H1 (cell line): ENCODE results near the gene KCNA5. TPM values are rescaled to one million over a fixed set of nuclear protein-coding genes. Genes with fewer than 3 reads are reported as not detected.

Source experiments
- CTCF ChIA-PET: fragments of 300-600 bp; sonication (Branson Sonifier 250); formaldehyde crosslinking; loops from one replicate; lab custom pipeline; 2021; ENCODE audit not compliant: partially characterized antibody; lab: Charles Lee
- POLR2A ChIA-PET: fragments of 300-600 bp; sonication (Branson Sonifier 250); formaldehyde crosslinking; loops from one replicate; lab custom pipeline; 2021; ENCODE audit warnings: inconsistent platforms; ENCODE audit not compliant: partially characterized antibody; lab: Charles Lee
- DNase-seq, 2 experiments: peaks; one replicate each; pipeline versions ENCODE4 v3.0.0 to v3.0.0-alpha.2; 2010 to 2022; ENCODE audit warnings: low spot score in 2 of 2, low read depth in 1 of 2, mixed read lengths in 1 of 2
- FAIRE-seq: peaks from 2 replicates; lab custom pipeline; 2011; peaks lifted over from hg19 to GRCh38; lab: Jason Lieb, UNC
- H2AFZ ChIP-seq: 2 replicates; pipeline ENCODE4 v1.8.1; 2012; ENCODE audit warnings: low read length, inconsistent platforms
- H2AK5ac ChIP-seq: 2 replicates; pipeline ENCODE4 v1.6.1; 2013; ENCODE audit warnings: low read depth, low read length
- H2BK120ac ChIP-seq: replicated peaks from 2 replicates; pipeline ENCODE3; 2013; ENCODE audit warnings: low read depth, low read length, inconsistent platforms
- H2BK12ac ChIP-seq: 2 replicates; pipeline ENCODE4 v1.6.1; 2013; ENCODE audit warnings: low read depth, low read length
- H2BK15ac ChIP-seq: 2 replicates; pipeline ENCODE4 v1.6.1; 2013; ENCODE audit warnings: low read length
- H2BK20ac ChIP-seq: 2 replicates; pipeline ENCODE4 v1.6.1; 2013; ENCODE audit warnings: low read length
- H2BK5ac ChIP-seq: 2 replicates; pipeline ENCODE4 v1.6.1; 2013; ENCODE audit warnings: low read depth, low read length
- H3K14ac ChIP-seq: 2 replicates; pipeline ENCODE4 v1.6.1; 2013; ENCODE audit warnings: inconsistent platforms; ENCODE audit not compliant: insufficient read length
- H3K18ac ChIP-seq: 2 replicates; pipeline ENCODE4 v1.6.1; 2013; ENCODE audit warnings: low read length; ENCODE audit errors: extremely low read depth
- H3K23ac ChIP-seq: 2 replicates; pipeline ENCODE4 v1.6.1; 2013; ENCODE audit warnings: inconsistent platforms; ENCODE audit not compliant: insufficient read length
- H3K23me2 ChIP-seq: 2 replicates; pipeline ENCODE4 v1.6.1; 2013; ENCODE audit warnings: low read depth, low read length
- H3K27ac ChIP-seq: 2 replicates; pipeline ENCODE4 v1.6.1; 2011; ENCODE audit warnings: low read depth, low read length, inconsistent platforms
- H3K27me3 ChIP-seq, 4 experiments: replicated peaks in 1 of 4; 1 replicate in 1 of 4; 2 replicates in 3 of 4; pipeline versions ENCODE4 v1.6.1 to v1.8.1; 2011 to 2013; ENCODE audit warnings: low read length in 3 of 4, mild to moderate bottlenecking in 3 of 4, inconsistent platforms in 2 of 4, mixed read lengths in 2 of 4, moderate library complexity in 1 of 4; ENCODE audit not compliant: control insufficient read depth in 3 of 4, insufficient read depth in 3 of 4; ENCODE audit errors: extremely low read depth in 1 of 4
- H3K36me3 ChIP-seq, 4 experiments: 2 replicates each; pipeline versions ENCODE4 v1.6.1 to v1.8.1; 2011 to 2013; ENCODE audit warnings: mild to moderate bottlenecking in 4 of 4, low read length in 3 of 4, moderate library complexity in 2 of 4, control low read depth in 1 of 4, inconsistent platforms in 1 of 4; ENCODE audit not compliant: insufficient read depth in 4 of 4, control insufficient read depth in 2 of 4
- H3K4ac ChIP-seq: replicated peaks from 2 replicates; pipeline ENCODE3; 2013; ENCODE audit warnings: low read length, low read depth, mixed read lengths, inconsistent platforms; ENCODE audit not compliant: insufficient read length
- H3K4me1 ChIP-seq, 4 experiments: replicated peaks in 1 of 4; 1 replicate in 1 of 4; 2 replicates in 3 of 4; pipeline versions ENCODE4 v1.6.1 to v1.8.1; 2011 to 2013; ENCODE audit warnings: low read length in 3 of 4, inconsistent platforms in 2 of 4, mixed read lengths in 1 of 4; ENCODE audit not compliant: insufficient read depth in 4 of 4, control insufficient read depth in 3 of 4
- H3K4me2 ChIP-seq, 2 experiments: 2 replicates each; pipeline versions ENCODE4 v1.6.1 to v1.8.1; 2011 to 2013; ENCODE audit warnings: low read depth in 2 of 2, low read length in 2 of 2, control low read depth in 1 of 2, inconsistent platforms in 1 of 2, mild to moderate bottlenecking in 1 of 2; ENCODE audit not compliant: insufficient read depth in 1 of 2
- H3K4me3 ChIP-seq, 4 experiments: fragments of 200-600, 300-600 bp in 1 of 4; sonication (generic), shearing (Covaris generic), sonication (Bioruptor Twin) in 1 of 4; 2 replicates each; pipeline versions ENCODE4 v1.5.1 to v1.8.1; 2011 to 2016; ENCODE audit warnings: low read length in 4 of 4, low read depth in 3 of 4, control low read depth in 2 of 4, inconsistent platforms in 2 of 4, mild to moderate bottlenecking in 2 of 4, mixed read lengths in 1 of 4, moderate library complexity in 1 of 4; ENCODE audit not compliant: insufficient read depth in 2 of 4; ENCODE audit errors: extremely low read depth in 1 of 4
- H3K56ac ChIP-seq: replicated peaks from 2 replicates; pipeline ENCODE3; 2013; ENCODE audit warnings: low read depth, mild to moderate bottlenecking, mixed read lengths, low read length, inconsistent platforms; ENCODE audit not compliant: insufficient read length
- H3K79me1 ChIP-seq: 2 replicates; pipeline ENCODE4 v1.6.1; 2013; ENCODE audit warnings: low read depth, low read length, control low read depth
- H3K79me2 ChIP-seq, 2 experiments: 2 replicates each; pipeline versions ENCODE4 v1.6.1 to v1.8.1; 2012 to 2013; ENCODE audit warnings: low read length in 2 of 2, mild to moderate bottlenecking in 2 of 2, inconsistent platforms in 1 of 2; ENCODE audit not compliant: insufficient read depth in 2 of 2, control insufficient read depth in 1 of 2
- H3K9ac ChIP-seq, 4 experiments: replicated peaks in 1 of 4; 1 replicate in 1 of 4; 2 replicates in 3 of 4; pipeline versions ENCODE4 v1.6.1 to v1.8.1; 2011 to 2013; ENCODE audit warnings: low read depth in 3 of 4, low read length in 3 of 4, control low read depth in 2 of 4, mild to moderate bottlenecking in 2 of 4, moderate library complexity in 2 of 4, inconsistent platforms in 1 of 4; ENCODE audit errors: extremely low read depth in 1 of 4
- H3K9me3 ChIP-seq, 2 experiments: 2 replicates each; pipeline versions ENCODE4 v1.6.1 to v1.8.1; 2012 to 2013; ENCODE audit warnings: mild to moderate bottlenecking in 2 of 2, moderate library complexity in 2 of 2, control low read depth in 1 of 2, inconsistent platforms in 1 of 2, low read depth in 1 of 2, low read length in 1 of 2, mixed read lengths in 1 of 2; ENCODE audit not compliant: insufficient read depth in 2 of 2
- H4K20me1 ChIP-seq, 2 experiments: replicated peaks in 1 of 2; 2 replicates each; pipeline versions ENCODE3 to v1.8.1; 2011 to 2013; ENCODE audit warnings: inconsistent platforms in 2 of 2, low read length in 2 of 2, mild to moderate bottlenecking in 1 of 2; ENCODE audit not compliant: insufficient read depth in 2 of 2, control insufficient read depth in 1 of 2
- H4K5ac ChIP-seq: 2 replicates; pipeline ENCODE4 v1.6.1; 2013; ENCODE audit warnings: low read length, low read depth, mixed read lengths, inconsistent platforms; ENCODE audit not compliant: insufficient read length
- H4K8ac ChIP-seq: 2 replicates; pipeline ENCODE4 v1.8.0; 2013; ENCODE audit warnings: mild to moderate bottlenecking, moderate library complexity, low read length, inconsistent platforms; ENCODE audit not compliant: insufficient read depth; ENCODE audit errors: extremely low read depth
- H4K91ac ChIP-seq: replicated peaks from 2 replicates; pipeline ENCODE3; 2013; ENCODE audit warnings: low read length, mixed read lengths, inconsistent platforms; ENCODE audit not compliant: insufficient read length
- CREB1 ChIP-seq: IDR thresholded peaks from 2 replicates; pipeline ENCODE4 v1.6.1; 2012; ENCODE audit warnings: inconsistent platforms
- CTBP2 ChIP-seq: IDR thresholded peaks from 2 replicates; pipeline ENCODE4 v1.7.0; 2011; ENCODE audit warnings: borderline replicate concordance, mild to moderate bottlenecking, moderate library complexity, mixed read lengths, low read length; ENCODE audit not compliant: insufficient read depth, insufficient read length
- FOSL1 ChIP-seq: IDR thresholded peaks from 2 replicates; pipeline ENCODE4 v1.6.1; 2011; ENCODE audit warnings: mild to moderate bottlenecking, low read depth, low read length, moderate library complexity; ENCODE audit not compliant: insufficient read depth
- JUN ChIP-seq: IDR thresholded peaks from 2 replicates; pipeline ENCODE4 v1.6.1; 2011; ENCODE audit warnings: low read depth, mild to moderate bottlenecking, improper control_type of control experiment, low read length
- KDM1A ChIP-seq: fragments of 200-600, 300-600 bp; sonication (generic); IDR thresholded peaks from 2 replicates; pipeline ENCODE4 v1.7.1; 2016; ENCODE audit warnings: mild to moderate bottlenecking, low read length, borderline replicate concordance
- NANOG ChIP-seq: IDR thresholded peaks from 2 replicates; pipeline ENCODE4 v1.6.1; 2011; ENCODE audit warnings: low read length, low read depth, mild to moderate bottlenecking, inconsistent platforms; ENCODE audit not compliant: insufficient read depth, poor library complexity, severe bottlenecking
- NRF1 ChIP-seq: IDR thresholded peaks from 2 replicates; pipeline ENCODE4 v1.6.1; 2011; ENCODE audit warnings: mild to moderate bottlenecking, low read depth, low read length, improper control_type of control experiment
- POU5F1 ChIP-seq: IDR thresholded peaks from 2 replicates; pipeline ENCODE4 v1.6.1; 2011; ENCODE audit warnings: low read depth, mild to moderate bottlenecking, low read length, moderate library complexity
- RAD21 ChIP-seq, 2 experiments: IDR thresholded peaks in 1 of 2; conservative IDR thresholded peaks in 1 of 2; 2 replicates each; pipeline ENCODE4 v1.6.1; 2011; ENCODE audit warnings: low read depth in 2 of 2, low read length in 2 of 2, improper control_type of control experiment in 1 of 2, inconsistent platforms in 1 of 2, mild to moderate bottlenecking in 1 of 2, moderate library complexity in 1 of 2
- RNF2 ChIP-seq: fragments of 200-900, 300-1000 bp; sonication (generic); IDR thresholded peaks from 2 replicates; pipeline ENCODE4 v1.7.1; 2016; ENCODE audit warnings: borderline replicate concordance, low read depth, mild to moderate bottlenecking, antibody characterized with exemption, low read length; ENCODE audit not compliant: poor library complexity, severe bottlenecking; ENCODE audit errors: missing control alignments
- RXRA ChIP-seq: IDR thresholded peaks from 2 replicates; pipeline ENCODE4 v1.6.1; 2011; ENCODE audit warnings: low read depth, mild to moderate bottlenecking, low read length, moderate library complexity; ENCODE audit not compliant: insufficient read depth
- SIRT6 ChIP-seq: IDR thresholded peaks from one replicate; pipeline ENCODE4 v1.7.1; 2012; ENCODE audit warnings: low read length, inconsistent platforms
- TCF12 ChIP-seq: IDR thresholded peaks from 2 replicates; pipeline ENCODE4 v1.6.1; 2011; ENCODE audit warnings: low read depth, mild to moderate bottlenecking, low read length
- YY1 ChIP-seq: IDR thresholded peaks from 2 replicates; pipeline ENCODE4 v1.6.1; 2011; ENCODE audit warnings: low read depth, mild to moderate bottlenecking, low read length
- WGBS, 2 experiments: shearing (Covaris generic) in 1 of 2; methylation state at CpG; one replicate each; pipeline versions ENCODE4 v1.1.6 to v1.1.7; 2013 to 2015; ENCODE audit warnings: low lambda C conversion rate in 2 of 2, mixed read lengths in 2 of 2, inconsistent platforms in 1 of 2, low coverage in 1 of 2, missing lambda C conversion rate in 1 of 2; ENCODE audit not compliant: insufficient replicate concordance in 2 of 2, insufficient coverage in 1 of 2, insufficient read length in 1 of 2; ENCODE audit errors: extremely low coverage in 1 of 2, missing lambda C conversion rate in 1 of 2; 5-methylcytosine and 5-hydroxymethylcytosine counted together
- polyA plus RNA-seq, 7 experiments: library from polyadenylated mRNA; depleted of rRNA in 3 of 7; stranded (reverse) in 5 of 7; unstranded in 2 of 7; fragments of >200 nt in 5 of 7; fragments of 200-250 nt in 2 of 7; gene quantifications; 1 replicate in 5 of 7; 2 replicates in 1 of 7; 4 replicates in 1 of 7; pipeline versions ENCODE4 v1.2.1 to v1.2.3, GENCODE V29; 2011 to 2013; ENCODE audit warnings: missing spikeins in 2 of 7, mixed read lengths in 2 of 7
- total RNA-seq: library from RNA; stranded (reverse); fragmentation: NEBNext Ultra II Directional; extraction: Animal tissue kit (Norgen Biotek cat#: 25700); gene quantifications from 2 replicates; pipeline ENCODE4 v1.2.1, GENCODE V29; 2021

KCNA5 gene
- total and polyA plus RNA-seq, 2 of the 8 experiments (the other 6 are each of a cell fraction or from before 2014, with no cell fraction given): 0.20 to 0.29 TPM

GRCh38 chr12:5034603-5035002 is 9.1 kb upstream of the KCNA5 start:
- DNase-seq (no peak), FAIRE-seq (no peak)
- Histone ChIP-seq H3K4me3 (no peak overlapping the region), H2BK20ac (no peak overlapping the region), H3K56ac (no peak overlapping the region), H2BK120ac (no peak overlapping the region), H3K9me3 (peaks cover 0 to 3% of the 10 kb centered on the region in 2 experiments; a peak in 1 of 4 replicates), H3K23ac (no peak overlapping the region), H3K4me1 (peaks cover 0 to 4% (median 1%) of the 10 kb centered on the region in 4 experiments; a peak in 1 of 7 replicates), H3K4me2 (no peak overlapping the region), H3K79me1 (no peaks in the 10 kb centered on the region), H2BK15ac (no peak overlapping the region), H2BK12ac (no peak overlapping the region), H2BK5ac (no peak overlapping the region), H4K5ac (no peak overlapping the region), H3K36me3 (no peaks in the 10 kb centered on the region), H3K27me3 (no peaks in the 10 kb centered on the region; a peak in 1 of 7 replicates), H3K4ac (no peak overlapping the region), H3K18ac (no peak overlapping the region), H3K14ac (no peak overlapping the region), H3K9ac (no peak overlapping the region), H3K27ac (no peak overlapping the region), H3K23me2 (no peaks in the 10 kb centered on the region), H4K91ac (no peak overlapping the region), H3K79me2 (no peaks in the 10 kb centered on the region), H4K8ac (no peak overlapping the region), H2AFZ (no peak overlapping the region), H4K20me1 (no peaks in the 10 kb centered on the region), H2AK5ac (no peak overlapping the region)
- POLR2A ChIA-PET: no interaction called here
- WGBS, 2 experiments: 88% methylated on average over 5 of the region's 5 CpGs; no CpG with 5 or more reads in 1 of the 2 experiments
- CTCF ChIA-PET: interaction anchor here (0.6 to 3.7 kb wide), 7 partner anchors 12 to 395 kb away, joined by 3 to 29 read pairs (median 3); no protein-coding TSS in a partner anchor
- TF ChIP-seq CTBP2 (no peak), KDM1A (no peak), NRF1 (no peak), YY1 (no peak), RNF2 (no peak), FOSL1 (no peak), POU5F1 (no peak), RXRA (no peak), CREB1 (no peak), JUN (no peak), TCF12 (no peak), SIRT6 (no peak), RAD21 (IDR thresholded peaks at IDR 0.05 in 1 of 2, conservative IDR thresholded peaks at IDR 0.05 in 1 of 2; ENCODE audit: low read depth in 2 of 2, low read length in 2 of 2) (no peak), NANOG (no peak)
